ENCODE results near the gene NIPAL3.

The NIPAL3 gene

DNA sequence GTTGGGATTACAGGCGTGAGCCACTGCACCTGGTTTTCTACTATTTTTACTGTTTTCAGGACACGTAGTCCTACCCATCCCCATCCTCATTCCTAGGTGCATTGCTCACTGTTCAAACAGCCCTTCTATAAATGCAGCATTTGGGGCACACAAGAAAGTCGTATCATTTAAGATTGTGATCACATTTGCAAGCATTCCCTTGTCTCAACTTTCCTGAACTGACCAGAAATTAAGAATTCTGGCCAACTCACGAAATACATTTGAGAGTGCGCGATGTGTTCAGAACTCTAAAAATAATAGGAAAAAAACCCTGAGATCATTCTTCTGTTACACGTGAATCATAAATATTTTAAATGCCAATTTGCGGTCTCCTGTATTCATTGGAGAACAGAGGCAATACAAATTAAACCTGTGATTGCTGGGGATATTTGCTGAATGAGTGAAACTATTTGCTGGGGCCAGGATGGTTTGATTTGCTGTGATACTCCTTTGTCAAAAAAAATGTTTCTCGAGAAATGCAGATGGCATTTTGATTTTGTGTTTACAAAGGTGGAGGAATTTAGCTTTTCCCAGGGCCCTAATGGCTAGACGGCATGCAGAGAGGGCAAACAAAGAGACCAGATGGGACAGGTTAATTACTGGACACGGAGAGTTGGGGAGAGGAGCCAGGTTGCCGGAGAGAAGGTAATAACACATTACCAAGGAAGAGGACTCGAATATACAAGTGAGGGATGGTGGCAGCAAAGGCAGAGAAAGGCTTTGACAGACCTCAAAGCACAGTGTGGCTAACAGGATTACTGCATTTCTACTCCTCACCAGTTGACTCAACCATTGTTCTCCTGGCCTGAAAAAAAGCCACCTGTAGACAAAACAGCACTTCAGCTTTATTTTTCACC, 40.5 kb upstream of the NIPAL3 start:
- DNase-seq (ENCODE audit: low read depth), result no peak
- TF ChIP-seq, protein P1, sequence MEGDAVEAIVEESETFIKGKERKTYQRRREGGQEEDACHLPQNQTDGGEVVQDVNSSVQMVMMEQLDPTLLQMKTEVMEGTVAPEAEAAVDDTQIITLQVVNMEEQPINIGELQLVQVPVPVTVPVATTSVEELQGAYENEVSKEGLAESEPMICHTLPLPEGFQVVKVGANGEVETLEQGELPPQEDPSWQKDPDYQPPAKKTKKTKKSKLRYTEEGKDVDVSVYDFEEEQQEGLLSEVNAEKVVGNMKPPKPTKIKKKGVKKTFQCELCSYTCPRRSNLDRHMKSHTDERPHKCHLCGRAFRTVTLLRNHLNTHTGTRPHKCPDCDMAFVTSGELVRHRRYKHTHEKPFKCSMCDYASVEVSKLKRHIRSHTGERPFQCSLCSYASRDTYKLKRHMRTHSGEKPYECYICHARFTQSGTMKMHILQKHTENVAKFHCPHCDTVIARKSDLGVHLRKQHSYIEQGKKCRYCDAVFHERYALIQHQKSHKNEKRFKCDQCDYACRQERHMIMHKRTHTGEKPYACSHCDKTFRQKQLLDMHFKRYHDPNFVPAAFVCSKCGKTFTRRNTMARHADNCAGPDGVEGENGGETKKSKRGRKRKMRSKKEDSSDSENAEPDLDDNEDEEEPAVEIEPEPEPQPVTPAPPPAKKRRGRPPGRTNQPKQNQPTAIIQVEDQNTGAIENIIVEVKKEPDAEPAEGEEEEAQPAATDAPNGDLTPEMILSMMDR (IDR thresholded peaks at IDR 0.05; ENCODE audit: insufficient read depth, low read depth, low read length, missing control alignments), result no peak
- no peak overlapping the region for H3K4me3 ChIP-seq (ENCODE audit: low read depth, low read length)

- TF ChIP-seq, protein P1 (IDR thresholded peaks at IDR 0.05; ENCODE audit: insufficient read depth, low read depth, low read length, missing control alignments), result no peak
- no peak overlapping the region for H3K4me3 ChIP-seq (ENCODE audit: low read depth, low read length)
- DNase-seq (ENCODE audit: low read depth), result no peak
Observed at GRCh38 chr1:24379733-24380315, 35.8 kb upstream of the NIPAL3 start.

DNA sequence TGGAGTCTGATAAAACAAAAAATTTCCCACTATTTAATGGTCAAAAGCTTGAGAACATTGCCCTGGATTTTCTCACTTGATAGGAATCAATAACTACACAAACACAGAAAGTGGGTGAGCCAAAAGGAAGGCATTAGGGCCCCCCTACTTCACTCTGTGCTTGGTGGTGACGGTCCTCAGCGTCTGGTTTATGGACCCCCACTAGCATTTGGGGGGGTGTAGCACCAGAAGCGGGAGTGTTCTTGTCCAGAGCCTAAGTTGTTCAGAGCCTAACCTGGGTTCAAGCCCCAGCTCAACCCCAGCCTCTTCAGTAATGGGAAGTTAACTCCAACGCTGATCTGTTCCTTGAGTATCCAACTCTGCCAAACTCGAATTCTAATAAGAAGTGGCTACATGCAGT, 35.1 kb upstream of the NIPAL3 start:
- H3K4me3 ChIP-seq (ENCODE audit: low read depth, low read length), result no peak overlapping the region
- DNase-seq (ENCODE audit: low read depth), result no peak
- TF ChIP-seq, protein P1 (IDR thresholded peaks at IDR 0.05; ENCODE audit: insufficient read depth, low read depth, low read length, missing control alignments), result no peak

GRCh38 chr1:24381256-24381655, 34.3 kb upstream of the NIPAL3 start:
- no peak for DNase-seq (ENCODE audit: low read depth)
- no peak overlapping the region for H3K4me3 ChIP-seq (ENCODE audit: low read depth, low read length)
- TF ChIP-seq, protein P1 (IDR thresholded peaks at IDR 0.05; ENCODE audit: insufficient read depth, low read depth, low read length, missing control alignments), result no peak

DNA sequence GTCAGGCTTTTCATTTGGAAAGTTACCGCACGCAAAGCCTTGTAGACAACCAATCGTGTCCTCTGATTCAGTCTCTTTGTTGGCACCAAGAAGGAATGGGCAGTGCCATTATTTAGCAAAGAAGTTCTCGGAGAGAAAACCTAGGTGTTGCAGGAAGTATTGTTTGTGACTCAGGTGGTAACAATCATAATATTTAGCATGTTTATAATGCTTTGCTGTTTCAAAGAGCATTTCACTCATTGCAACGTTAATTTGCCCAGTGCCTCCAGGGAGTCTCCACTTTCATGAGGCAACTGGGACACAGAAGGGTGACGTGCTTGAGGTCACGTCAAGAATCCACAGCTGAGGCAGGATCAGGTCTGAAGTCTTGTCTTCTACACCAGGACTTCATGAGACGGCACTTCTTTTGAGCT, 33.4 kb upstream of the NIPAL3 start:
- no peak overlapping the region for H3K4me3 ChIP-seq (ENCODE audit: low read depth, low read length)
- DNase-seq (ENCODE audit: low read depth), result no peak
- TF ChIP-seq, protein P1 (IDR thresholded peaks at IDR 0.05; ENCODE audit: insufficient read depth, low read depth, low read length, missing control alignments), result no peak

DNA sequence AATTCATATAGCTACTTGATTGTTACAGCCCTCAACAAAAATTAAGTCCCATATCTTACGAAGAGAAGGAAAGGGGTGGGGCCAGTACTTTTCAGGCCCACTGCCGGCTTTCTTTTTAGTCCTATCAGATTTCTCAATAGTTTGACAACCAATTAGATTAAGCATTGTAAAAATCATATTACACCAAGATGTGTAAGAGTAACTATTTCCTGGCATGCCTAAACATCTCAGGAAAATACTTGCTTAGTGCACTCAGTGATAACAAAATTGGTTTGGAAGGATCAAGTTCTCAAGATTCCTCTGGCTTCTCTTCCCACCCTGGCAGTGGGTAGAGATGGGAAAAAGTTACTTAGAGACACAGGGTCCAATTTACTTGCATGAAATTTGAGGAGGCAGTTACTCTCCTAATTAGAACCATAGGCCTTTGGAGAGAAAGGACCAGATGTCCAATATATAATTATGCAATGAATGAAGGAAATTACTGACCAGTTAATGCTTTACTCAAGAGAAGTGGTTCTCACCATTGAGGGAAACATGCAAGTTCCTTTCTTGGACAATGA, 32.1 kb upstream of the NIPAL3 start:
- TF ChIP-seq, protein P1 (IDR thresholded peaks at IDR 0.05; ENCODE audit: insufficient read depth, low read depth, low read length, missing control alignments), result no peak
- H3K4me3 ChIP-seq (ENCODE audit: low read depth, low read length), result no peak overlapping the region
- no peak for DNase-seq (ENCODE audit: low read depth)

Measured in GM12865 (cell line).